HCT116 (cell line): ENCODE data around the gene PTPN9. TPM values are rescaled to one million over a fixed set of nuclear protein-coding genes. Genes with fewer than 3 reads are reported as not detected.
"Not testable (repeated sequence)": the region's sequence is repeated elsewhere in the genome, so short reads cannot be mapped to it uniquely, and the experiment has no call there.

Source experiments
- ATAC-seq: fragments of 200-7000 bp; cut with Tn5 transposase; 2 replicates; pipeline ENCODE4 v1.9.1; 2020; ENCODE audit warnings: mild to moderate bottlenecking, moderate library complexity
- BruUV-seq: library from RNA; stranded (reverse); fragments of 400-500 nt; replicated peaks from 2 replicates; lab custom pipeline; 2021; lab: Mats Ljungman, UMichigan
- CTCF ChIA-PET: fragments of 300-600 bp; sonication (Branson Sonifier 250); formaldehyde crosslinking; loops from one replicate; lab custom pipeline; 2021; ENCODE audit warnings: antibody characterized with exemption; lab: Charles Lee
- POLR2A ChIA-PET: fragments of 300-600, 350-600 bp; sonication (Branson Sonifier 250); formaldehyde crosslinking; loops from one replicate; lab custom pipeline; 2021; ENCODE audit warnings: antibody characterized with exemption; lab: Charles Lee
- RAD21 ChIA-PET, 2 experiments: fragments of 300-600 bp; sonication (Branson Sonifier 250); formaldehyde crosslinking; loops; one replicate each; lab custom pipeline; 2023; ENCODE audit warnings: low total read pairs in 2 of 2; ENCODE audit not compliant: uncharacterized antibody in 2 of 2, unreplicated experiment in 2 of 2, low non-redundant PET in 1 of 2; lab: Charles Lee
- DNase-seq: peaks from one replicate; pipeline ENCODE4 v3.0.0-alpha.2; 2010; ENCODE audit warnings: low read depth, low spot score
- H2AFZ ChIP-seq: fragments of 200-600 bp; shearing (Covaris generic), sonication (generic); 2 replicates; pipeline ENCODE4 v1.6.1; 2017; ENCODE audit warnings: low read depth, mixed run types, mixed read lengths, antibody characterized with exemption, low read length; ENCODE audit not compliant: poor library complexity, severe bottlenecking
- H3K27ac ChIP-seq: 2 replicates; pipeline ENCODE4 v1.5.1; 2012; ENCODE audit warnings: low read depth, low read length
- H3K27me3 ChIP-seq: fragments of 200-600 bp; sonication (generic); 2 replicates; pipeline ENCODE4 v1.6.1; 2016; ENCODE audit warnings: mixed run types, low read length, mixed read lengths; ENCODE audit not compliant: insufficient read depth
- H3K36me3 ChIP-seq, 2 experiments: fragments of 200-500 bp in 1 of 2; fragments of 200-600 bp in 1 of 2; sonication (Bioruptor generic) in 1 of 2; sonication (generic) in 1 of 2; 2 replicates each; pipeline versions ENCODE4 v1.5.1 to v1.6.1; 2014 to 2016; ENCODE audit warnings: low read length in 2 of 2, inconsistent platforms in 1 of 2, mixed read lengths in 1 of 2, mixed run types in 1 of 2; ENCODE audit not compliant: insufficient read depth in 2 of 2, control insufficient read depth in 1 of 2
- H3K4me1 ChIP-seq, 2 experiments: fragments of 200-600 bp in 1 of 2; sonication (generic) in 1 of 2; 2 replicates each; pipeline versions ENCODE4 v1.5.1 to v1.6.1; 2012 to 2017; ENCODE audit warnings: low read length in 2 of 2, inconsistent platforms in 1 of 2, mild to moderate bottlenecking in 1 of 2, mixed read lengths in 1 of 2, mixed run types in 1 of 2, moderate library complexity in 1 of 2; ENCODE audit not compliant: insufficient read depth in 2 of 2, control insufficient read depth in 1 of 2
- H3K4me2 ChIP-seq: fragments of 200-600 bp; sonication (generic); 2 replicates; pipeline ENCODE4 v1.6.1; 2017; ENCODE audit warnings: mixed run types, low read length, mixed read lengths
- H3K4me3 ChIP-seq, 2 experiments: fragments of 200-600 bp in 1 of 2; sonication (generic) in 1 of 2; replicated peaks in 1 of 2; 2 replicates each; pipeline ENCODE4 v1.5.1; 2011 to 2016; ENCODE audit warnings: low read length in 2 of 2, control low read depth in 1 of 2, low read depth in 1 of 2, mild to moderate bottlenecking in 1 of 2, mixed read lengths in 1 of 2, mixed run types in 1 of 2
- H3K79me2 ChIP-seq: fragments of 200-600 bp; sonication (generic); 2 replicates; pipeline ENCODE4 v1.6.1; 2017; ENCODE audit warnings: mild to moderate bottlenecking, mixed run types, low read length, moderate library complexity, mixed read lengths; ENCODE audit not compliant: insufficient read depth
- H3K9ac ChIP-seq: fragments of 200-600 bp; sonication (generic); 2 replicates; pipeline ENCODE4 v1.6.1; 2016; ENCODE audit warnings: low read length, mixed read lengths
- H3K9me2 ChIP-seq: fragments of 200-600 bp; sonication (generic), shearing (Covaris generic); 2 replicates; pipeline ENCODE4 v1.6.1; 2017; ENCODE audit warnings: mixed run types, mild to moderate bottlenecking, moderate library complexity; ENCODE audit not compliant: insufficient read depth
- H3K9me3 ChIP-seq, 2 experiments: fragments of 200-500 bp in 1 of 2; fragments of 200-600 bp in 1 of 2; sonication (Bioruptor generic) in 1 of 2; sonication (generic) in 1 of 2; 2 replicates each; pipeline ENCODE4 v1.6.1; 2014 to 2017; ENCODE audit warnings: low read length in 2 of 2, mixed read lengths in 2 of 2, inconsistent platforms in 1 of 2, low read depth in 1 of 2, mild to moderate bottlenecking in 1 of 2, mixed run types in 1 of 2, moderate library complexity in 1 of 2; ENCODE audit not compliant: control insufficient read depth in 1 of 2, insufficient read depth in 1 of 2
- H4K20me1 ChIP-seq: fragments of 200-600 bp; sonication (generic), shearing (Covaris generic); 2 replicates; pipeline ENCODE4 v1.6.1; 2017; ENCODE audit warnings: mixed run types, mild to moderate bottlenecking, moderate library complexity; ENCODE audit not compliant: insufficient read depth
- POLR2A ChIP-seq: IDR thresholded peaks from 2 replicates; pipeline ENCODE4 v1.7.0; 2011; ENCODE audit warnings: borderline replicate concordance; ENCODE audit not compliant: insufficient read depth, insufficient read length; ENCODE audit errors: extremely low read depth
- RAD21 ChIP-seq: IDR thresholded peaks from 2 replicates; pipeline ENCODE4 v1.6.1; 2012; ENCODE audit warnings: low read depth, mild to moderate bottlenecking
- SIN3A ChIP-seq: IDR thresholded peaks from 2 replicates; pipeline ENCODE4 v1.6.1; 2012; ENCODE audit warnings: low read depth
- ZFX ChIP-seq: fragments of 450-650 bp; IDR thresholded peaks from 2 replicates; pipeline ENCODE4 v1.6.1; 2017
- intact Hi-C: fragments of 100-400 bp; cut with micrococcal nuclease; formaldehyde crosslinking; loops from 2 replicates; pipeline ENCODE4 v1.10.0; 2022
- total RNA-seq: library from RNA; stranded (reverse); gene quantifications from one replicate; pipeline ENCODE4 v1.2.1, GENCODE V29; 2021; ENCODE audit not compliant: unreplicated experiment

PTPN9 gene
- total RNA-seq, 1 experiment from 2014 or later: 21.1 TPM

- POLR2A ChIA-PET: not testable (repeated sequence)
- CTCF ChIA-PET: interaction anchor here (1.5 kb wide), 1 partner anchor 74 kb away, joined by 3 read pairs; no protein-coding TSS in a partner anchor
Measured at GRCh38 chr15:75582943-75583342, 3.8 kb upstream of the PTPN9 start.

GRCh38 chr15:75578173-75578947, 755 bp downstream of the PTPN9 start:
- Histone ChIP-seq H2AFZ (no peak overlapping the region), H3K27ac (peak overlapping the region; percentile 91), H4K20me1 (no peaks in the 10 kb centered on the region), H3K36me3 (no peaks in the 10 kb centered on the region), H3K9me2 (no peaks in the 10 kb centered on the region), H3K4me3 (peak overlapping the region; percentile 86 to 93), H3K9me3 (no peaks in the 10 kb centered on the region), H3K9ac (peak overlapping the region; percentile 92), H3K4me2 (peak overlapping the region; percentile 95), H3K4me1 (peaks cover 5 to 16% of the 10 kb centered on the region in 2 experiments), H3K79me2 (peaks cover 46% of the 10 kb centered on the region), H3K27me3 (no peaks in the 10 kb centered on the region)
- DNase-seq: no peak
- intact Hi-C loops: loop anchor here (5.0 kb wide), 1 partner anchor 126 kb away; the partner anchor contains the start of gene SIN3A
- CTCF ChIA-PET: interaction anchor here (0.9 to 1.5 kb wide), 2 partner anchors 69 to 126 kb away, joined by 4 to 5 read pairs; partner anchors contain the start of gene SIN3A
- RAD21 ChIA-PET: interaction anchor here in 1 of 2 experiments (0.7 kb wide), 1 partner anchor 47 kb away, joined by 6 read pairs; no protein-coding TSS in a partner anchor
- BruUV-seq: no TSS peak
- POLR2A ChIA-PET: interaction anchor here (1.4 kb wide), 2 partner anchors 47 to 49 kb away, joined by 3 to 5 read pairs; partner anchors contain the start of gene SNUPN
- TF ChIP-seq POLR2A (no peak), ZFX (peak; percentile 98), RAD21 (no peak), SIN3A (no peak)
- TF ChIP-seq, all 23 proteins: peak for 1
- ATAC-seq: peak; percentile 49

More at GRCh38 chr15:75582943-75583342, 3.8 kb upstream of the PTPN9 start:
- ATAC-seq, H3K9me3 ChIP-seq, H4K20me1 ChIP-seq, H3K4me1 ChIP-seq, H3K9ac ChIP-seq, H3K27ac ChIP-seq, H3K9me2 ChIP-seq, DNase-seq, intact Hi-C loops, H3K4me3 ChIP-seq, BruUV-seq, H3K27me3 ChIP-seq, RAD21 ChIA-PET, H3K36me3 ChIP-seq, H2AFZ ChIP-seq, H3K4me2 ChIP-seq, H3K79me2 ChIP-seq: not testable (repeated sequence)
